ENCODE results near the gene CHURC1.

DNA sequence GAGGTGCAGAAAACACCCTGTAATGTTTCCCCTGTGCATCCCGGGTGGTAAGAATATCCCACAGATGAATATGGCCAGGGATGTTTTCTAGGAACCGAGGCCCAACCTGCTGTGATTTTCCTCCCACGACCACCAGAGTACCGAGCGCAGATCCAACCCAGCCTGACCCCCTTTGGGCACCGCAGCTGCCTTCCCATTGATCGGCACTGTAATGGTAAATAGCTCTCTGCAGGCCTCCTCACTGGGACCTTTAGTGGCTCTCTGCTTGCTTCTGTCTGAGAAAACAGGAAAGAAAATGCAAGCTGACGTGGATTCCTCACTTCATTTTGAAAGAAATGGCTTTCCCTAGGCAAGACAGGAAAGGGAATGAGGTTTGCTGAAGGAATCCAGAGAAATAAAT is 60.3 kb downstream of the CHURC1 start:
- TF ChIP-seq, protein P1, sequence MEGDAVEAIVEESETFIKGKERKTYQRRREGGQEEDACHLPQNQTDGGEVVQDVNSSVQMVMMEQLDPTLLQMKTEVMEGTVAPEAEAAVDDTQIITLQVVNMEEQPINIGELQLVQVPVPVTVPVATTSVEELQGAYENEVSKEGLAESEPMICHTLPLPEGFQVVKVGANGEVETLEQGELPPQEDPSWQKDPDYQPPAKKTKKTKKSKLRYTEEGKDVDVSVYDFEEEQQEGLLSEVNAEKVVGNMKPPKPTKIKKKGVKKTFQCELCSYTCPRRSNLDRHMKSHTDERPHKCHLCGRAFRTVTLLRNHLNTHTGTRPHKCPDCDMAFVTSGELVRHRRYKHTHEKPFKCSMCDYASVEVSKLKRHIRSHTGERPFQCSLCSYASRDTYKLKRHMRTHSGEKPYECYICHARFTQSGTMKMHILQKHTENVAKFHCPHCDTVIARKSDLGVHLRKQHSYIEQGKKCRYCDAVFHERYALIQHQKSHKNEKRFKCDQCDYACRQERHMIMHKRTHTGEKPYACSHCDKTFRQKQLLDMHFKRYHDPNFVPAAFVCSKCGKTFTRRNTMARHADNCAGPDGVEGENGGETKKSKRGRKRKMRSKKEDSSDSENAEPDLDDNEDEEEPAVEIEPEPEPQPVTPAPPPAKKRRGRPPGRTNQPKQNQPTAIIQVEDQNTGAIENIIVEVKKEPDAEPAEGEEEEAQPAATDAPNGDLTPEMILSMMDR (optimal IDR thresholded peaks at IDR 0.05 in 1 of 3, IDR thresholded peaks at IDR 0.05 in 1 of 3, conservative IDR thresholded peaks at IDR 0.05 in 1 of 3; ENCODE audit: extremely low read depth in 1 of 3, insufficient read depth in 2 of 3, low read length in 3 of 3), result no peak
- no peak for TF ChIP-seq EZH2 (IDR thresholded peaks at IDR 0.05; ENCODE audit: low read length)

Data from keratinocyte (primary cell).